Panc1 (cell line): ENCODE measurements around the gene EDN2. TPM values are rescaled to one million over a fixed set of nuclear protein-coding genes. Genes with fewer than 3 reads are reported as not detected.

ENCODE experiments used
- ATAC-seq: fragments of 200-7000 bp; cut with Tn5 transposase; 2 replicates; pipeline ENCODE4 v1.9.1; 2020; ENCODE audit warnings: mild to moderate bottlenecking, moderate library complexity
- BruUV-seq: library from RNA; stranded (reverse); fragments of 400-500 nt; replicated peaks from 2 replicates; lab custom pipeline; 2021; lab: Mats Ljungman, UMichigan
- CTCF ChIA-PET: fragments of 300-600 bp; sonication (Branson Sonifier 250); formaldehyde crosslinking; loops from one replicate; lab custom pipeline; 2022; ENCODE audit warnings: antibody characterized with exemption; lab: Charles Lee
- POLR2A ChIA-PET: fragments of 300-600 bp; sonication (Branson Sonifier 250); formaldehyde crosslinking; loops from one replicate; lab custom pipeline; 2022; ENCODE audit warnings: antibody characterized with exemption; lab: Charles Lee
- DNase-seq: peaks from one replicate; pipeline ENCODE4 v3.0.0-alpha.2; 2010; ENCODE audit warnings: low read depth, low spot score
- H3K27ac ChIP-seq: 2 replicates; pipeline ENCODE4 v1.5.1; 2011; ENCODE audit warnings: mild to moderate bottlenecking, low read length, inconsistent platforms
- H3K27me3 ChIP-seq: fragments of 200-500 bp; sonication (Bioruptor generic); 2 replicates; pipeline ENCODE4 v1.6.0; 2014; ENCODE audit warnings: low read length, inconsistent platforms; ENCODE audit not compliant: control insufficient read depth, insufficient read depth
- H3K36me3 ChIP-seq: fragments of 200-500 bp; sonication (Bioruptor generic); 2 replicates; pipeline ENCODE4 v1.5.1; 2014; ENCODE audit warnings: inconsistent platforms, mild to moderate bottlenecking, low read length, moderate library complexity; ENCODE audit not compliant: control insufficient read depth, insufficient read depth
- H3K4me1 ChIP-seq: 2 replicates; pipeline ENCODE4 v1.5.1; 2011; ENCODE audit warnings: inconsistent platforms, mild to moderate bottlenecking, low read length, moderate library complexity; ENCODE audit not compliant: control insufficient read depth, insufficient read depth
- H3K4me3 ChIP-seq, 2 experiments: 2 replicates each; pipeline ENCODE4 v1.5.1; 2011 to 2012; ENCODE audit warnings: low read depth in 2 of 2, low read length in 2 of 2, mild to moderate bottlenecking in 2 of 2, inconsistent platforms in 1 of 2, moderate library complexity in 1 of 2
- H3K9me3 ChIP-seq: fragments of 200-500 bp; sonication (Bioruptor generic); 2 replicates; pipeline ENCODE4 v1.5.1; 2014; ENCODE audit warnings: low read depth, mild to moderate bottlenecking, inconsistent platforms, low read length, moderate library complexity; ENCODE audit not compliant: control insufficient read depth, insufficient read depth
- POLR2AphosphoS5 ChIP-seq: IDR thresholded peaks from 2 replicates; pipeline ENCODE4 v1.6.1; 2012; ENCODE audit warnings: mild to moderate bottlenecking, low read depth, low read length, moderate library complexity
- REST ChIP-seq, 2 experiments: IDR thresholded peaks; 2 replicates each; pipeline ENCODE4 v1.6.1; 2011 to 2012; ENCODE audit warnings: low read depth in 2 of 2, control low read depth in 1 of 2, low read length in 1 of 2, mild to moderate bottlenecking in 1 of 2, moderate library complexity in 1 of 2; ENCODE audit not compliant: insufficient read depth in 1 of 2
- SIN3A ChIP-seq: IDR thresholded peaks from 2 replicates; pipeline ENCODE4 v1.6.1; 2012; ENCODE audit warnings: low read depth, mild to moderate bottlenecking, low read length, moderate library complexity, borderline replicate concordance; ENCODE audit not compliant: insufficient read depth
- TCF7L2 ChIP-seq: IDR thresholded peaks from 2 replicates; pipeline ENCODE4 v1.6.1; 2011; ENCODE audit warnings: mild to moderate bottlenecking, low read depth, low read length, inconsistent platforms
- in situ Hi-C: cut with HindIII; loops from 2 replicates; pipeline ENCODE4 v1.10.0; 2016; ENCODE audit warnings: low sequenced_read_pairs, low pct_unique_long_range_greater_than_20kb
- intact Hi-C: fragments of 100-400 bp; cut with micrococcal nuclease; formaldehyde crosslinking; loops from one replicate; pipeline ENCODE4 v1.10.0; 2022; ENCODE audit not compliant: unreplicated experiment
- total RNA-seq: library from RNA; stranded (reverse); gene quantifications from one replicate; pipeline ENCODE4 v1.2.1, GENCODE V29; 2021; ENCODE audit not compliant: unreplicated experiment
- TF ChIP-seq, protein P1 (sequence below): fragments of 450-650 bp; IDR thresholded peaks from 2 replicates; pipeline ENCODE4 v1.5.1; 2017; ENCODE audit warnings: mild to moderate bottlenecking

EDN2 gene
- total RNA-seq, 1 experiment from 2014 or later = not detected

DNA sequence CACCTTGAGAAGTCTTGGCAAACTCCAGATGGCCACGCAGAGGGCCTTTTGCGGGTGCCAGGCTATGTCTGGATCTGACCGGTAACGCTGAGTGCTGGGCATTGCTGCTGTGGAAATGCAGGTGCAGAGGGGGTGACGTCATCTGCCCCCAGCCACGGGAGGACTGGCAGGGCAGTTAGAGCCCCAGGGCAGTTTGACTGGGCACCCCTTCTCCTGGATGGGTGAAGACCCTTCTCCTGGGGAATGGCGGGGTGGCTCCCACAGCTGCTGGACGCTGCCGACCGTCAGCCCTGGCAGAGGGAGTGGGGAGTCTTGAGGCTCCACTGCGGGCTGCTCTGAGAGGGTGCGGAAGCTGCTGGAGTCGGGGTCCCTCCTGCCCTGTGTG is 12.6 kb upstream of the EDN2 start:
- DNase-seq (no peak), ATAC-seq (no peak)
- CTCF ChIA-PET = no interaction called here
- H3K4me3 ChIP-seq = no peak overlapping the region
- H3K27me3 ChIP-seq = no peaks in the 10 kb centered on the region
- H3K9me3 ChIP-seq = no peaks in the 10 kb centered on the region
- intact Hi-C loops = no loop called here
- peak overlapping the region; percentile 63; the same call in 1 of the 2 replicates for H3K27ac ChIP-seq
- POLR2A ChIA-PET = interaction anchor here (0.6 kb wide), 1 partner anchor 11 kb away, joined by 3 read pairs; no protein-coding TSS in a partner anchor
- BruUV-seq = no TSS peak
- H3K4me1 ChIP-seq = peaks cover 9% of the 10 kb centered on the region; the same call in 1 of the 2 replicates
- no peak for TF ChIP-seq TCF7L2
- TF ChIP-seq POLR2AphosphoS5 = no peak
- TF ChIP-seq SIN3A = no peak
- TF ChIP-seq REST (IDR thresholded peaks at IDR 0.05; ENCODE audit: insufficient read depth in 1 of 2, low read depth in 2 of 2, low read length in 1 of 2) = no peak
- TF ChIP-seq, protein P1, sequence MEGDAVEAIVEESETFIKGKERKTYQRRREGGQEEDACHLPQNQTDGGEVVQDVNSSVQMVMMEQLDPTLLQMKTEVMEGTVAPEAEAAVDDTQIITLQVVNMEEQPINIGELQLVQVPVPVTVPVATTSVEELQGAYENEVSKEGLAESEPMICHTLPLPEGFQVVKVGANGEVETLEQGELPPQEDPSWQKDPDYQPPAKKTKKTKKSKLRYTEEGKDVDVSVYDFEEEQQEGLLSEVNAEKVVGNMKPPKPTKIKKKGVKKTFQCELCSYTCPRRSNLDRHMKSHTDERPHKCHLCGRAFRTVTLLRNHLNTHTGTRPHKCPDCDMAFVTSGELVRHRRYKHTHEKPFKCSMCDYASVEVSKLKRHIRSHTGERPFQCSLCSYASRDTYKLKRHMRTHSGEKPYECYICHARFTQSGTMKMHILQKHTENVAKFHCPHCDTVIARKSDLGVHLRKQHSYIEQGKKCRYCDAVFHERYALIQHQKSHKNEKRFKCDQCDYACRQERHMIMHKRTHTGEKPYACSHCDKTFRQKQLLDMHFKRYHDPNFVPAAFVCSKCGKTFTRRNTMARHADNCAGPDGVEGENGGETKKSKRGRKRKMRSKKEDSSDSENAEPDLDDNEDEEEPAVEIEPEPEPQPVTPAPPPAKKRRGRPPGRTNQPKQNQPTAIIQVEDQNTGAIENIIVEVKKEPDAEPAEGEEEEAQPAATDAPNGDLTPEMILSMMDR = no peak
- H3K36me3 ChIP-seq = no peaks in the 10 kb centered on the region
- in situ Hi-C loops = no loop called here

DNA sequence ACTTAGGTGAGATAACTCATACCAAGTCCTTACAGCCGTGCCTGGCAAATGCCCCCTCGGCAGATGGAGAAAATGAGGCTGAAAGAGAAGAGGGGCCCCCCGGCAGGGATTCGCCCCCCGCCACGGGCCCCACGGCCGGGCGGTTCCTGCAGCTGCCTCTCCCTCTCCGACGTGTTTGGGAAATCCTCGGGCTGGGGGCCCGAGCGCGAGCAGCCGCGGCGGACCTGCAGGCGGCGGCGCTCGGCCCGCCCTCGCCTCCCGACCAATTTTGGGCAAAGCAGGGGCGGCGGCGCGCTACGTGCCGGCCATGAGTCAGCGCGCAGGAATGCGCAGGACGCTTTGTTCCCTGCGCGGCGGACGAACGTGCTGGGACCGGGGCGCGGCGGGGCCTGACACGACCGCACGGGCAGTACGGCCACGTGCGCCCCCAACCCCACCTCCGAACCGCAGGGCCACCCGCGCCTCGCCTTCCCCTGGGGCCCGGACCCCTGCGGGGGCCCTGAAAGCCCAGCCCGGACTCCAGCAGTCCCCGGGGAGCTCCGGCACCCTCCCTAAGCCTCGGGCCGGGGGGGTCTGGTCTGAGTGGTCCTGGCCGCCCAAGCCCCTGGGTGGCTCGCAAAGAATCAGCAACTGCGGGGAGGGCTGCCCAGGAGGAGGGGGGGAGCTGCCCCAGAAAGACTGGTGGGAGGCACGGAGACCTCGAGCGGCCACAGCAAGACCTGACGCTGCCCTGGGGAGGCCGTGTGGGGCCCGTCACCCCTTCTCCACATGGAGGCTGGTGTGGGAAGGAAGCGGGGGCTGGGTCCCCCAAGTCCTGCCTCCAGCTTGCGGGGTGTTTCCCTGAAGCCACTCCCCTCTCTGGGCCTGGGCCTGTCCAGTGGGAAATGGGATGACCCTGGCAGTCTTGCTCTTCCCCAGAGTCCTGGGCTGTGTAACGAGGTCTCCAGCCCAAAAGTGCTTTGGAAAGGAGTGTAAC is 11.9 kb upstream of the EDN2 start:
- in situ Hi-C loops (no loop called here), intact Hi-C loops (no loop called here)
- peak overlapping the region; percentile 39 to 48 for H3K4me3 ChIP-seq
- CTCF ChIA-PET = no interaction called here
- H3K9me3 ChIP-seq = no peaks in the 10 kb centered on the region
- BruUV-seq = no TSS peak
- POLR2A ChIA-PET = interaction anchor here (0.6 kb wide), 1 partner anchor 10 kb away, joined by 3 read pairs; no protein-coding TSS in a partner anchor
- DNase-seq = no peak
- TF ChIP-seq, protein P1 = no peak
- peak; percentile 97 for TF ChIP-seq TCF7L2
- H3K27ac ChIP-seq = peak overlapping the region; percentile 63
- no peaks in the 10 kb centered on the region for H3K36me3 ChIP-seq
- H3K27me3 ChIP-seq = no peaks in the 10 kb centered on the region
- ATAC-seq = peak; percentile 79
- peaks cover 9% of the 10 kb centered on the region; the same call in 1 of the 2 replicates for H3K4me1 ChIP-seq
